HCT116 (cell line): ENCODE data around the gene PLAC8L1. TPM values are rescaled to one million over a fixed set of nuclear protein-coding genes. Genes with fewer than 3 reads are reported as not detected.

Experiments used
- ATAC-seq: fragments of 200-7000 bp; cut with Tn5 transposase; 2 replicates; pipeline ENCODE4 v1.9.1; 2020; ENCODE audit warnings: mild to moderate bottlenecking, moderate library complexity
- Bru-seq: library from RNA; stranded (reverse); fragments of 400-500 nt; gene quantifications from one replicate; lab custom pipeline; 2021; lab: Mats Ljungman, UMichigan
- BruChase-seq, 2 experiments: library from RNA; stranded (reverse); fragments of 400-500 nt; gene quantifications; one replicate each; lab custom pipeline; 2021; lab: Mats Ljungman, UMichigan
- BruUV-seq: library from RNA; stranded (reverse); fragments of 400-500 nt; replicated peaks from 2 replicates; lab custom pipeline; 2021; lab: Mats Ljungman, UMichigan
- CTCF ChIA-PET: fragments of 300-600 bp; sonication (Branson Sonifier 250); formaldehyde crosslinking; loops from one replicate; lab custom pipeline; 2021; ENCODE audit warnings: antibody characterized with exemption; lab: Charles Lee
- POLR2A ChIA-PET: fragments of 300-600, 350-600 bp; sonication (Branson Sonifier 250); formaldehyde crosslinking; loops from one replicate; lab custom pipeline; 2021; ENCODE audit warnings: antibody characterized with exemption; lab: Charles Lee
- RAD21 ChIA-PET, 2 experiments: fragments of 300-600 bp; sonication (Branson Sonifier 250); formaldehyde crosslinking; loops; one replicate each; lab custom pipeline; 2023; ENCODE audit warnings: low total read pairs in 2 of 2; ENCODE audit not compliant: uncharacterized antibody in 2 of 2, unreplicated experiment in 2 of 2, low non-redundant PET in 1 of 2; lab: Charles Lee
- DNase-seq: peaks from one replicate; pipeline ENCODE4 v3.0.0-alpha.2; 2010; ENCODE audit warnings: low read depth, low spot score
- H2AFZ ChIP-seq: fragments of 200-600 bp; shearing (Covaris generic), sonication (generic); 2 replicates; pipeline ENCODE4 v1.6.1; 2017; ENCODE audit warnings: low read depth, mixed run types, mixed read lengths, antibody characterized with exemption, low read length; ENCODE audit not compliant: poor library complexity, severe bottlenecking
- H3K27ac ChIP-seq: 2 replicates; pipeline ENCODE4 v1.5.1; 2012; ENCODE audit warnings: low read depth, low read length
- H3K27me3 ChIP-seq: fragments of 200-600 bp; sonication (generic); 2 replicates; pipeline ENCODE4 v1.6.1; 2016; ENCODE audit warnings: mixed run types, low read length, mixed read lengths; ENCODE audit not compliant: insufficient read depth
- H3K36me3 ChIP-seq, 2 experiments: fragments of 200-500 bp in 1 of 2; fragments of 200-600 bp in 1 of 2; sonication (Bioruptor generic) in 1 of 2; sonication (generic) in 1 of 2; 2 replicates each; pipeline versions ENCODE4 v1.5.1 to v1.6.1; 2014 to 2016; ENCODE audit warnings: low read length in 2 of 2, inconsistent platforms in 1 of 2, mixed read lengths in 1 of 2, mixed run types in 1 of 2; ENCODE audit not compliant: insufficient read depth in 2 of 2, control insufficient read depth in 1 of 2
- H3K4me1 ChIP-seq, 2 experiments: fragments of 200-600 bp in 1 of 2; sonication (generic) in 1 of 2; 2 replicates each; pipeline versions ENCODE4 v1.5.1 to v1.6.1; 2012 to 2017; ENCODE audit warnings: low read length in 2 of 2, inconsistent platforms in 1 of 2, mild to moderate bottlenecking in 1 of 2, mixed read lengths in 1 of 2, mixed run types in 1 of 2, moderate library complexity in 1 of 2; ENCODE audit not compliant: insufficient read depth in 2 of 2, control insufficient read depth in 1 of 2
- H3K4me2 ChIP-seq: fragments of 200-600 bp; sonication (generic); 2 replicates; pipeline ENCODE4 v1.6.1; 2017; ENCODE audit warnings: mixed run types, low read length, mixed read lengths
- H3K4me3 ChIP-seq, 2 experiments: fragments of 200-600 bp in 1 of 2; sonication (generic) in 1 of 2; replicated peaks in 1 of 2; 2 replicates each; pipeline ENCODE4 v1.5.1; 2011 to 2016; ENCODE audit warnings: low read length in 2 of 2, control low read depth in 1 of 2, low read depth in 1 of 2, mild to moderate bottlenecking in 1 of 2, mixed read lengths in 1 of 2, mixed run types in 1 of 2
- H3K79me2 ChIP-seq: fragments of 200-600 bp; sonication (generic); 2 replicates; pipeline ENCODE4 v1.6.1; 2017; ENCODE audit warnings: mild to moderate bottlenecking, mixed run types, low read length, moderate library complexity, mixed read lengths; ENCODE audit not compliant: insufficient read depth
- H3K9ac ChIP-seq: fragments of 200-600 bp; sonication (generic); 2 replicates; pipeline ENCODE4 v1.6.1; 2016; ENCODE audit warnings: low read length, mixed read lengths
- H3K9me2 ChIP-seq: fragments of 200-600 bp; sonication (generic), shearing (Covaris generic); 2 replicates; pipeline ENCODE4 v1.6.1; 2017; ENCODE audit warnings: mixed run types, mild to moderate bottlenecking, moderate library complexity; ENCODE audit not compliant: insufficient read depth
- H3K9me3 ChIP-seq, 2 experiments: fragments of 200-500 bp in 1 of 2; fragments of 200-600 bp in 1 of 2; sonication (Bioruptor generic) in 1 of 2; sonication (generic) in 1 of 2; 2 replicates each; pipeline ENCODE4 v1.6.1; 2014 to 2017; ENCODE audit warnings: low read length in 2 of 2, mixed read lengths in 2 of 2, inconsistent platforms in 1 of 2, low read depth in 1 of 2, mild to moderate bottlenecking in 1 of 2, mixed run types in 1 of 2, moderate library complexity in 1 of 2; ENCODE audit not compliant: control insufficient read depth in 1 of 2, insufficient read depth in 1 of 2
- H4K20me1 ChIP-seq: fragments of 200-600 bp; sonication (generic), shearing (Covaris generic); 2 replicates; pipeline ENCODE4 v1.6.1; 2017; ENCODE audit warnings: mixed run types, mild to moderate bottlenecking, moderate library complexity; ENCODE audit not compliant: insufficient read depth
- ATF3 ChIP-seq: IDR thresholded peaks from 2 replicates; pipeline ENCODE4 v1.6.1; 2012
- CBX3 ChIP-seq: IDR thresholded peaks from 2 replicates; pipeline ENCODE4 v1.6.1; 2012; ENCODE audit warnings: low read depth
- CEBPB ChIP-seq: IDR thresholded peaks from 2 replicates; pipeline ENCODE4 v1.6.1; 2012; ENCODE audit warnings: low read depth
- CTCF ChIP-seq, 3 experiments: fragments of 200-600 bp in 1 of 3; sonication (generic) in 1 of 3; IDR thresholded peaks in 2 of 3; conservative IDR thresholded peaks in 1 of 3; 2 replicates each; pipeline ENCODE4 v1.5.1; 2012 to 2017; ENCODE audit warnings: low read depth in 2 of 3, low read length in 2 of 3, antibody characterized with exemption in 1 of 3, borderline replicate concordance in 1 of 3, control low read depth in 1 of 3, mild to moderate bottlenecking in 1 of 3, mixed read lengths in 1 of 3, mixed run types in 1 of 3, moderate library complexity in 1 of 3; ENCODE audit not compliant: insufficient read depth in 1 of 3
- EGR1 ChIP-seq: IDR thresholded peaks from 2 replicates; pipeline ENCODE4 v1.6.1; 2012; ENCODE audit warnings: low read depth
- EZH2 ChIP-seq: fragments of 200-600 bp; sonication (generic); IDR thresholded peaks from 2 replicates; pipeline ENCODE4 v1.6.1; 2017; ENCODE audit warnings: antibody characterized with exemption, mixed run types
- FOSL1 ChIP-seq: IDR thresholded peaks from 2 replicates; pipeline ENCODE4 v1.6.1; 2012; ENCODE audit warnings: low read depth
- JUND ChIP-seq: IDR thresholded peaks from 2 replicates; pipeline ENCODE4 v1.6.1; 2012
- MAX ChIP-seq: IDR thresholded peaks from 2 replicates; pipeline ENCODE4 v1.6.1; 2012
- POLR2AphosphoS5 ChIP-seq: IDR thresholded peaks from 2 replicates; pipeline ENCODE4 v1.6.1; 2011; ENCODE audit warnings: mild to moderate bottlenecking, low read depth, low read length, moderate library complexity
- RAD21 ChIP-seq: IDR thresholded peaks from 2 replicates; pipeline ENCODE4 v1.6.1; 2012; ENCODE audit warnings: low read depth, mild to moderate bottlenecking
- REST ChIP-seq: IDR thresholded peaks from 2 replicates; pipeline ENCODE4 v1.6.1; 2012; ENCODE audit warnings: low read depth
- SIN3A ChIP-seq: IDR thresholded peaks from 2 replicates; pipeline ENCODE4 v1.6.1; 2012; ENCODE audit warnings: low read depth
- SP1 ChIP-seq: IDR thresholded peaks from 2 replicates; pipeline ENCODE4 v1.6.1; 2012; ENCODE audit warnings: low read depth
- TCF7L2 ChIP-seq: IDR thresholded peaks from 2 replicates; pipeline ENCODE4 v1.7.0; 2011; ENCODE audit warnings: borderline replicate concordance, inconsistent platforms; ENCODE audit not compliant: insufficient read depth, insufficient read length; ENCODE audit errors: extremely low read depth
- YY1 ChIP-seq: IDR thresholded peaks from 2 replicates; pipeline ENCODE4 v1.6.1; 2011; ENCODE audit warnings: low read length, low read depth, moderate library complexity, mild to moderate bottlenecking; ENCODE audit not compliant: insufficient replicate concordance; ENCODE audit errors: extremely low read depth
- ZBTB33 ChIP-seq: IDR thresholded peaks from 2 replicates; pipeline ENCODE4 v1.6.1; 2011; ENCODE audit warnings: mild to moderate bottlenecking, low read length, moderate library complexity; ENCODE audit not compliant: insufficient replicate concordance; ENCODE audit errors: extremely low read depth
- ZFX ChIP-seq: fragments of 450-650 bp; IDR thresholded peaks from 2 replicates; pipeline ENCODE4 v1.6.1; 2017
- ZNF274 ChIP-seq: fragments of 200-500 bp; sonication (Bioruptor generic); IDR thresholded peaks from 2 replicates; pipeline ENCODE4 v1.6.1; 2014; ENCODE audit warnings: mild to moderate bottlenecking, low read depth, low read length, inconsistent platforms
- intact Hi-C: fragments of 100-400 bp; cut with micrococcal nuclease; formaldehyde crosslinking; loops from 2 replicates; pipeline ENCODE4 v1.10.0; 2022
- long read RNA-seq: library from polyadenylated mRNA; unstranded; transcript quantifications from one replicate; pipeline ENCODE4 v2.0.0, GENCODE V29; 2021; ENCODE audit not compliant: unreplicated experiment
- polyA plus RNA-seq: library from polyadenylated mRNA; unstranded; fragments of >200 nt; gene quantifications from 2 replicates; pipeline ENCODE4 v1.2.1, GENCODE V29; 2012; ENCODE audit warnings: missing spikeins
- total RNA-seq: library from RNA; stranded (reverse); gene quantifications from one replicate; pipeline ENCODE4 v1.2.1, GENCODE V29; 2021; ENCODE audit not compliant: unreplicated experiment

Gene PLAC8L1
- total RNA-seq (2.6 TPM), Bru-seq, nascent RNA (percentile 65 among the genes with signal in this experiment), BruChase-seq, experiment 1, labeled RNA remaining after a 6-hour chase (percentile 91 among the genes with signal in this experiment), BruChase-seq, experiment 2, labeled RNA remaining after a 2-hour chase (percentile 87 among the genes with signal in this experiment)
- 0.77 and 0.95 TPM in 2 replicates for polyA plus RNA-seq
- long read RNA-seq, partial matches to known transcripts, result 1 of 1 reads
- long read RNA-seq, other reads (novel, unspliced or antisense), result 0 of 1 reads

- ATAC-seq (no peak), DNase-seq (no peak)
- ChIA-PET POLR2A (no interaction called here), RAD21 (no interaction called here), CTCF (no interaction called here)
- Histone ChIP-seq H3K79me2 (no peaks in the 10 kb centered on the region), H3K9ac (no peak within 1 kb of the TSS), H3K36me3 (no peaks in the 10 kb centered on the region; a peak in 1 of 4 replicates), H3K27ac (no peak within 1 kb of the TSS), H2AFZ (no peak within 1 kb of the TSS), H3K27me3 (no peaks in the 10 kb centered on the region), H4K20me1 (no peaks in the 10 kb centered on the region), H3K4me2 (no peak within 1 kb of the TSS), H3K4me3 (no peak within 1 kb of the TSS), H3K4me1 (no peaks in the 10 kb centered on the region), H3K9me2 (no peaks in the 10 kb centered on the region), H3K9me3 (no peaks in the 10 kb centered on the region)
- BruUV-seq, result no TSS peak
- no peak for TF ChIP-seq TCF7L2
- TF ChIP-seq ATF3, result no peak
- TF ChIP-seq POLR2AphosphoS5, result no peak
- no peak for TF ChIP-seq CTCF (IDR thresholded peaks at IDR 0.05 in 2 of 3, conservative IDR thresholded peaks at IDR 0.05 in 1 of 3; ENCODE audit: borderline replicate concordance in 1 of 3, insufficient read depth in 1 of 3, low read depth in 2 of 3, low read length in 2 of 3)
- TF ChIP-seq ZFX, result no peak
- no peak for TF ChIP-seq REST
- no peak for TF ChIP-seq SP1
- TF ChIP-seq EGR1, result no peak
- no peak for TF ChIP-seq CBX3
- TF ChIP-seq YY1, result no peak
- TF ChIP-seq CEBPB, result no peak
- TF ChIP-seq JUND, result no peak
- TF ChIP-seq ZNF274, result no peak
- TF ChIP-seq FOSL1, result no peak
- TF ChIP-seq SIN3A, result no peak
- no peak for TF ChIP-seq EZH2
- no peak for TF ChIP-seq RAD21
- TF ChIP-seq ZBTB33, result no peak
- no peak for TF ChIP-seq MAX
- intact Hi-C loops, result no loop called here
Observed at GRCh38 chr5:146105477-146105876, at the start of gene PLAC8L1. PLAC8L1 (minus strand) TSS chr5:146105577; CDS start chr5:146104311, 1,266 bp downstream.
